Smooth muscle cell (in vitro differentiated cells): Measurements from ENCODE around the gene KCNB1. TPM values are rescaled to one million over a fixed set of nuclear protein-coding genes. Genes with fewer than 3 reads are reported as not detected.

Experiments
- DNase-seq: peaks from one replicate; lab custom pipeline; 2025; ENCODE audit not compliant: unreplicated experiment; lab: John Stamatoyannopoulos, UW
- H2AFZ ChIP-seq: fragments of 200-600 bp; sonication (generic); 2 replicates; pipeline ENCODE4 v1.6.0; 2016; ENCODE audit warnings: antibody characterized with exemption, low read depth, mild to moderate bottlenecking
- H3F3A ChIP-seq: fragments of 200-600 bp; sonication (generic); 2 replicates; pipeline ENCODE4 v1.6.0; 2017; ENCODE audit warnings: antibody characterized with exemption, low read depth
- H3K27ac ChIP-seq: fragments of 200-600 bp; sonication (generic); 2 replicates; pipeline ENCODE4 v1.5.1; 2016; ENCODE audit warnings: low read depth, mild to moderate bottlenecking
- H3K27me3 ChIP-seq: fragments of 200-600 bp; sonication (generic); 2 replicates; pipeline ENCODE4 v1.6.1; 2016; ENCODE audit warnings: low read depth, mild to moderate bottlenecking
- H3K36me3 ChIP-seq: fragments of 200-600 bp; sonication (generic); 2 replicates; pipeline ENCODE4 v1.5.1; 2016; ENCODE audit warnings: low read depth
- H3K4me1 ChIP-seq: fragments of 200-600 bp; sonication (generic); 2 replicates; pipeline ENCODE4 v1.5.1; 2016; ENCODE audit warnings: low read depth
- H3K4me2 ChIP-seq: fragments of 200-600 bp; sonication (generic); 2 replicates; pipeline ENCODE4 v1.6.0; 2016; ENCODE audit warnings: mild to moderate bottlenecking
- H3K4me3 ChIP-seq: fragments of 200-600 bp; sonication (generic); 2 replicates; pipeline ENCODE4 v1.5.1; 2016; ENCODE audit warnings: mild to moderate bottlenecking
- H3K79me2 ChIP-seq: fragments of 200-600 bp; sonication (generic); 2 replicates; pipeline ENCODE4 v1.6.0; 2016; ENCODE audit warnings: low read depth, mild to moderate bottlenecking
- H3K9ac ChIP-seq: fragments of 200-600 bp; sonication (generic); 2 replicates; pipeline ENCODE4 v1.6.0; 2016; ENCODE audit warnings: low read depth
- H3K9me3 ChIP-seq: fragments of 200-600 bp; sonication (generic); replicated peaks from 2 replicates; pipeline ENCODE4 v1.5.1; 2016; ENCODE audit warnings: low read depth
- H4K20me1 ChIP-seq: fragments of 200-600 bp; sonication (generic); 2 replicates; pipeline ENCODE4 v1.6.0; 2016; ENCODE audit warnings: low read depth
- WGBS: methylation state at CpG from one replicate; pipeline ENCODE4 v1.1.7; 2016; ENCODE audit warnings: low lambda C conversion rate; 5-methylcytosine and 5-hydroxymethylcytosine counted together
- polyA plus RNA-seq: library from polyadenylated mRNA; unstranded; fragments of >200 nt; fragmentation: Nextera tagmentation; extraction: Ambion mirVana; gene quantifications from 2 replicates; pipeline ENCODE4 v1.2.1, GENCODE V29; 2016
- total RNA-seq: library from RNA; depleted of rRNA; stranded (reverse); fragments of >200 nt; gene quantifications from 2 replicates; pipeline ENCODE4 v1.2.3, GENCODE V29; 2014
- TF ChIP-seq, protein P1 (sequence below): fragments of 200-600 bp; sonication (generic); IDR thresholded peaks from 2 replicates; pipeline ENCODE4 v1.5.1; 2017; ENCODE audit warnings: borderline replicate concordance, mild to moderate bottlenecking, antibody characterized with exemption; ENCODE audit not compliant: insufficient read depth, poor library complexity, severe bottlenecking

KCNB1 gene
- total and polyA plus RNA-seq, 2 experiments from 2014 or later = not detected

- 90% methylated on average over 6 of the region's 6 CpGs for WGBS
- Histone ChIP-seq H2AFZ (no peak overlapping the region), H3K4me3 (no peak overlapping the region), H4K20me1 (no peaks in the 10 kb centered on the region), H3K27ac (no peak overlapping the region), H3F3A (no peaks in the 10 kb centered on the region), H3K9ac (no peak overlapping the region), H3K36me3 (no peaks in the 10 kb centered on the region), H3K79me2 (no peaks in the 10 kb centered on the region), H3K9me3 (no peaks in the 10 kb centered on the region), H3K27me3 (peaks cover 28% of the 10 kb centered on the region), H3K4me1 (peaks cover 5% of the 10 kb centered on the region), H3K4me2 (no peak overlapping the region)
- no peak for DNase-seq
- TF ChIP-seq, protein P1, sequence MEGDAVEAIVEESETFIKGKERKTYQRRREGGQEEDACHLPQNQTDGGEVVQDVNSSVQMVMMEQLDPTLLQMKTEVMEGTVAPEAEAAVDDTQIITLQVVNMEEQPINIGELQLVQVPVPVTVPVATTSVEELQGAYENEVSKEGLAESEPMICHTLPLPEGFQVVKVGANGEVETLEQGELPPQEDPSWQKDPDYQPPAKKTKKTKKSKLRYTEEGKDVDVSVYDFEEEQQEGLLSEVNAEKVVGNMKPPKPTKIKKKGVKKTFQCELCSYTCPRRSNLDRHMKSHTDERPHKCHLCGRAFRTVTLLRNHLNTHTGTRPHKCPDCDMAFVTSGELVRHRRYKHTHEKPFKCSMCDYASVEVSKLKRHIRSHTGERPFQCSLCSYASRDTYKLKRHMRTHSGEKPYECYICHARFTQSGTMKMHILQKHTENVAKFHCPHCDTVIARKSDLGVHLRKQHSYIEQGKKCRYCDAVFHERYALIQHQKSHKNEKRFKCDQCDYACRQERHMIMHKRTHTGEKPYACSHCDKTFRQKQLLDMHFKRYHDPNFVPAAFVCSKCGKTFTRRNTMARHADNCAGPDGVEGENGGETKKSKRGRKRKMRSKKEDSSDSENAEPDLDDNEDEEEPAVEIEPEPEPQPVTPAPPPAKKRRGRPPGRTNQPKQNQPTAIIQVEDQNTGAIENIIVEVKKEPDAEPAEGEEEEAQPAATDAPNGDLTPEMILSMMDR = no peak
Measured at GRCh38 chr20:49479785-49480184, 2.7 kb downstream of the KCNB1 start.

GRCh38 chr20:49478754-49479689 is 3.4 kb downstream of the KCNB1 start:
- H3K4me3 ChIP-seq = no peak overlapping the region
- TF ChIP-seq, protein P1 = no peak
- peaks cover 5% of the 10 kb centered on the region for H3K4me1 ChIP-seq
- H3K27me3 ChIP-seq = peaks cover 21% of the 10 kb centered on the region
- no peaks in the 10 kb centered on the region for H3K79me2 ChIP-seq
- no peak for DNase-seq
- H3K27ac ChIP-seq = no peak overlapping the region
- no peaks in the 10 kb centered on the region for H3K36me3 ChIP-seq
- no peaks in the 10 kb centered on the region for H3K9me3 ChIP-seq
- no peak overlapping the region for H2AFZ ChIP-seq
- no peak overlapping the region for H3K9ac ChIP-seq
- H3K4me2 ChIP-seq = no peak overlapping the region
- WGBS = 88% methylated on average over 5 of the region's 5 CpGs
- no peaks in the 10 kb centered on the region for H4K20me1 ChIP-seq
- H3F3A ChIP-seq = no peaks in the 10 kb centered on the region

DNA sequence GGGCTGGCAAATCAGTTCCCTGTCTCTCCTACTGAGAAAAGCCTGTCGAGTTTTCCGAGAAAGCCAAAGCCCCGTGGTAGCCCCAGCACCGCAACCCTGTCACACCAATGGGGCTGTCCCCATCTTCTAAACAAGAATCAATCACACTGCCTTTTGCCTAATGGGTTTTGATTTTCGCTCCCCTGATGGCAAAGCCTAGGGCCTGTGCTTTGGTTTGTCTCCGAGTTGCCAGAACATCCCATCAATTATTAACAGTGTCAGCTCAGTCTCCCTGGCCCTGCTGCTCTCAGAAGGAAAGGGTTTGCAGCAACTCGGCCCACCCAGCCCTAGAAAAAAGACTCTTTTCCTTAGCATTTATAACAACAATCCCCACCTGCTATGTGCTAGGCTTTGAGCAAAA is 4.2 kb downstream of the KCNB1 start:
- 88% methylated on average over 7 of the region's 7 CpGs for WGBS
- Histone ChIP-seq H4K20me1 (no peaks in the 10 kb centered on the region), H3K4me1 (peaks cover 5% of the 10 kb centered on the region), H2AFZ (no peak overlapping the region), H3K4me3 (no peak overlapping the region), H3K79me2 (no peaks in the 10 kb centered on the region), H3K9me3 (no peaks in the 10 kb centered on the region), H3K27ac (no peak overlapping the region), H3K27me3 (peaks cover 16% of the 10 kb centered on the region), H3K36me3 (no peaks in the 10 kb centered on the region), H3K9ac (no peak overlapping the region), H3F3A (no peaks in the 10 kb centered on the region), H3K4me2 (no peak overlapping the region)
- TF ChIP-seq, protein P1 = no peak
- no peak for DNase-seq
